Right renal cortex interstitium (tissue), 3 donors: ENCODE results near the gene EML6. TPM values are rescaled to one million over a fixed set of nuclear protein-coding genes. Genes with fewer than 3 reads are reported as not detected.

Source experiments
- DNase-seq, 3 donors: peaks; one replicate each; pipeline ENCODE4 v3.0.0-alpha.2; 2013; ENCODE audit warnings: low read depth in 3 of 3, low spot score in 2 of 3
- polyA plus RNA-seq, 3 donors: library from polyadenylated mRNA; unstranded; fragments of 120-200 nt; gene quantifications; one replicate each; pipeline ENCODE4 v1.2.1, GENCODE V29; 2013; ENCODE audit not compliant: insufficient read length in 3 of 3

The EML6 gene
- polyA plus RNA-seq, 3 donors, result 12.7 to 16.9 (median 13.3) TPM

- no peak for DNase-seq
These were observed 179.3 kb downstream of the EML6 start for GRCh38 chr2:54902763-54903162.

DNA sequence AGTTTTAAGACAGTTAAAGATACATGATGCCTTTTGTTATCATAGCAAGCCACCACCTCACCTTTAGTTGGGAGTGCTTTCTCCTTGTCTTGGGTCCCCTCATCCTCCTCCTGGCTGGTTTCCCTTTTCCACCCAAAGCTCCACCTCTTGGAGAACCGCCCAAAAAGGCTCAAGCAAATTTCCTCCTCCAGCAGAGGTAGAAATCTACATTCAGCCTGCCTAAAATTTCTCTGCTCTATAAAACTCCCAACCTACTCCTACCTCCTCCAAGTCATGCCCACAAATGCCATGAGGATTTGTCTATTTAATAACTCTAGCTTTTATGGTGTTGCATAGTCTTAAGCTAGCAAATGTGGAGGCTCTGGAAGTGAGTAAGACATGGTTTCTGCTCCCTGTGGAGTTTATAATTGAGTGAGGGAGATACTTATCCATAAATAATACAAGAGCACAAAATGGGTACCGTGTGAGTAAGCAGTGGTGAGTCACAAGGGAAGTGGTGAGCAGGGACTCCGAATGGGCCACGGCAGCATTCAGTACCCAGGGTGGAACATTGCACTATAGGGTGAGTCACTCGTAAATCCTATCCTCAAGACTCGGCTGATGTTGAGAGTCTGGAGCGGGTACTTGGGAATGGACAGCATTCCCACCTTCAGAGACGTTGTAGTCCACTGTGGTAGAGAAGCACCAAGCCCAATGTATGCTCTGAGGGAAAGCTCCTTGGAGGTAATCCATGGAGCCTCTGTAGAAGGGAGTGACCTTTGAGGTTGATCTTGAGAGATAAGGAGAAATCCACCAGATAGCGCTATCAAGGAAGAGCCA lies 180.5 kb downstream of the EML6 start:
- no peak for DNase-seq

- DNase-seq, result no peak
These were observed 181.4 kb downstream of the EML6 start for GRCh38 chr2:54904836-54905235.

GRCh38 chr2:54906716-54907115 lies 183.3 kb downstream of the EML6 start:
- no peak for DNase-seq

GRCh38 chr2:54907663-54908062 lies 184.2 kb downstream of the EML6 start:
- DNase-seq, result no peak

GRCh38 chr2:54908591-54908990 lies 185.1 kb downstream of the EML6 start:
- no peak for DNase-seq

DNA sequence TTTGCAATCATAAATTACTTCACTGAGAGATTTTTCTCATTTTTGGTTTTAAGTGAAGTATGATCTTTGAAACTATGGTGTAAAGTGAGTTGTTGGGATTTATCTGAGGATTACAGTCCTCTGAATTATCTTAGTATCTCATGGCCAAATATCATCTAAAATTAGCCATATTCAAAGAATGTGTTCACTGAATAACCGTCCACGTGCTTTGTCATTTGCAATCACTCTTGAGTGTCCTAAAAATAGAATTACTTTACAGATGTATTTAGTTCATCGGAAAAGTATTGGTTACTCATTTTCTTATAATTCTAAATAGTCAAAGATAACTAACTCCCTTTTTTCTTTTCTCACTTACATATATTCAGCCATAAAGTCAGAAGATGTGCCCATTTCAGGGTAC lies 185.5 kb downstream of the EML6 start:
- no peak for DNase-seq

DNA sequence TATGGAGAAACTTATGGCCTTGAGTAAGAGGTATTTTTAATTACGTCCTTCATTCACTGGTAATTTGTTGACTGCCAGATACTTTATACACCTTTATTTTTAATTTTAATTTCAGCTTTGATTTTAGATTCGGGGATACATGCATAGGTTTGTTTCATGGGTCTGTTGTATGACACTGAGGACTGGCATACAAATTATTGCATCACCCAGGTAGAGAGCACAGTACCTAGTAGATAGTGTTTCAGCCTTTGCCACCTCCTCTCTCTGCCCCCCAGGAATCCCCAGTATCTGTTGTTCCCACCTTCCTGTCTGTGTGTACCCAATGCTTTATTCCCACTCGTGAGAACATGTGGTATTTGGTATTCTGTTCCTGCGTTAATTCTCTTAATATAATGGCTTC lies 188.8 kb downstream of the EML6 start:
- no peak for DNase-seq

DNA sequence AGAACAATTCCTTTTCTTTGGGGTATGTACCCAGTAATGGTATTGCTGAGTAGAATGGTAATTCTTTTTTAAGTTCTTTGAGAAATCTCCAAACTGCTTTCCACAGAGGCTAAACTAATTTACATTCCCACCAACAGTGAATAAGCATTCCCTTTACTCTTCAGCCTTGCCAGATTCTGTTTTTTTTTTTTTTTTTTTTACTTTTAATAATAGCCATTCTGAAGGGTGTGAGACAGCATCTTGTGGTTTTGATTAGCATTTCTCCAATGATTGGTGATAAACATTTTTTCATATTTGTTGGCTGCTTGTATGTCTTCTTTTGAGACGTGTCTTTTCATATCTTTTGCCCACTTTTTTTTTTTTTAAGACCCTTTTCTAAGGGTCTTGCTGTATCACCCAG lies 189.4 kb downstream of the EML6 start:
- no peak for DNase-seq

DNA sequence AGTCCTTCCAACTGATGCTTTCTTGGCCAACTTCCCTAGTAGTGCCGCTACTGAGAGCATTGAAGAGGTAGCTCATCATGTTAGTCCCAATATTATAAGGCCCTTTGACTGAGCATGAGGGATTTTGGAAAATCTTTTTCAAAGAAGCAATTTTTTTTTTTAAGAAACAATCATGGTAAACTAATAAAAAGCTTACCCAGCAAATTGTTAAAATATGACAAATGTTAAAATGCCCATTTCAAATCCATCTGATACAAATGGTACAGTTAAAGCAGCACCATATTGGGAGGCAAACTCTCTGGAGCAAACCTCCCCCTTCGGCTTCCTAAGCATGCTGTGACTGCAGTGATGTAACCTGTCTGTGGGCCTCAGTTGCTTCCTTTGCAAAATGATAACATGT lies 191.2 kb downstream of the EML6 start:
- DNase-seq, result no peak

DNA sequence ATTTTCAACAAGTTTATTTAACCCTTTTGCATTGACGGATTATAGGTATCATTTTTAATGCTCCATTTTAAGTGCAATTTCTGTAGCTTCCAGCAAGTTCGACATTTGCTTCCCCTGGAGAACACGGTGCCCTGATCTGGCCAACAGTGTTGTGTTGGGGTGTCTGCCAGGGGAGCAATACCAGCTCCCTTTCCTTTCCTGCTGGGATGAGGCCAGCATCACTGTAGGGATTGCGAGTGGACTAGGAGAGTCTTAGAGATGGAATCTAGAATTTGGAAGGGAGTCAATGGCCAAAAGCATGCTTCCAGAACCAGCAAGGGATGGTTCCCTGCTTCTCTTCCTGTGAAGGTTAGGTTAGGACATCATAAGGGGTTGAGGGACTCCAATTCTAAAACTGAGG lies 191.6 kb downstream of the EML6 start:
- DNase-seq, result no peak

DNA sequence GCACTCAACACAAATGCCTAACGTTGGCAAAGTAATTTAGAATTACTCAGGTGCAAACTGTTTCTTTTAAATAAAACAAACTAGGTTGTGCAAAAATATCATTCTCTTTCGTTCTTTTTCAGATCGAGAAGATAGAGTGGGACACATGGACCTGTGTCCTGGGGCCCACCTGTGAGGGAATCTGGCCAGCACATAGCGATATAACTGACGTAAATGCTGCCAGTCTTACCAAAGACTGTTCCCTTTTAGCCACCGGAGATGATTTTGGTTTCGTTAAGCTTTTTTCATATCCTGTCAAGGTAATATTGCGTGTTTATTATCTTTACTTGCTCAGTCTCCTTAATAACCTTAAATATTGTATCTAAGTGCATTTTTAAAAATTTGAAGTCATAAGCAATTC lies 193.2 kb downstream of the EML6 start:
- DNase-seq, result no peak

- no peak for DNase-seq
These were observed 195.3 kb downstream of the EML6 start for GRCh38 chr2:54918647-54919280.

DNA sequence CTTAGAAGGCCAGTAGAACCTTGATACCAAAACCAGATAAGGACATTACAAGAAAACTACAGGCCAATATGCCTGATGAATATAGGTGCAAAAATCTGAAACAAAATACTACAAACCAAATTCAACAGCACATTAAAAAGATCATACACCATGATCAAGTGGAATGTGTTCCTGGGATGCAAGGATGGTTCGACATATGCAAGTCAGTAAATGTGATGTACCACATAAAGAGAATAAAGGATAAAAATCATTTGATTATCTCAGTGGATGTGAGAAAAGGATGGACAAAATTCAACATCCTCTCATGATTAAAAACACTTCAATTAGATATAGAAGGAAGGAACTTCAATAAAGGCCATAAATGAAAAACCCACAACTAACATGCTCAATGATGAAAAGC lies 197.2 kb downstream of the EML6 start:
- no peak for DNase-seq

- no peak for DNase-seq
These were observed 200.7 kb downstream of the EML6 start for GRCh38 chr2:54924121-54924520.

DNA sequence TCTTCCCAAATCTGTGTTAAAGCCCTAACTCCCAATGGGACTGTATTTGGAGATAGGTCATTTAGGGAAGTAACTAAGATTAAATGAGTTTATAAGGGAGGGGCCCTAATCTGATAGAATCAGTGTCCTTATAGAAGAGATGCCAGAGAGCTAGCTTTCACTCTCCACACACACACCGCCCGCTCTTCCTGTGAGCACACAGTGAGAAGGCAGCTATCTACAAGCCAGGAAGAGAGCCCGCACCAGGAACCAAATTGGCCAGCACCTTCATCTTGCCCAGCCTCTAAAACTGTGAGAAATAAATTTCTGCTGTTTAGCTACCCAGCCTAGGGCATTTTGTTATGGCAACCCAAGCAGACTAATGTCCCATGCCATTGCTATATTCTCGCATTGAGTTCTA lies 201.6 kb downstream of the EML6 start:
- DNase-seq, result no peak

DNA sequence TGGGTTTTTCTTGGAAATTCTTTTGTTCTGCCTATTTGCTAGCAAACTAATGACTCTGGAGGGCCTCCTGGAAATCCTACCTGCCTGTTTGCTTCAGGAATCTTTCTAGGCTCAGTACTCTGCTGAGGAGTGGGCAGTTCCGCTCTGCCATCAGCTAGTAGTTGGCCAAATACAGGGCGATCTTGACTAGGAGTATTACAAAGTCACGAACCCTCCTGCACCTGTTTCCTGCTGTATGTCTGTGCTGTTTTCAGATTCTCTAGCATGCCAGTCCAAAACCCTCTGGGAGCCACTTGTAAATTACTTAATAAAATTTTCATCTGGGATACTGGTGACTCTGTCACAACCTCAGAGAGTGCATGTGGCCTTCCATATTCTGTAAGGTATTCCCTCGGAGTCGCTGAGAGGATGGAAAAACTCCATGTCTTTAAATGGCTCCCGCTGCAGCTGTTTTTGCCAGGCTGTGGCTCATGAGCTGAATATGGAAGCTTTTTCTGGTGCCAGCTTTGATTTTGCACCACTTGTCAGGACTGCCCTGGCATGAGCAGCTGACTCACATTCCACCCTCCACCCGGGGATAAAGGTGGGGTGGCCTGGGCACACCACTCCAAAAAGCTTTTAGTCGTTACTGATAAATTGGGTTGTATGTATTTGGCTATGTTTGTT lies 203.8 kb downstream of the EML6 start:
- no peak for DNase-seq

GRCh38 chr2:54927751-54928615 lies 204.5 kb downstream of the EML6 start:
- DNase-seq, result no peak

DNA sequence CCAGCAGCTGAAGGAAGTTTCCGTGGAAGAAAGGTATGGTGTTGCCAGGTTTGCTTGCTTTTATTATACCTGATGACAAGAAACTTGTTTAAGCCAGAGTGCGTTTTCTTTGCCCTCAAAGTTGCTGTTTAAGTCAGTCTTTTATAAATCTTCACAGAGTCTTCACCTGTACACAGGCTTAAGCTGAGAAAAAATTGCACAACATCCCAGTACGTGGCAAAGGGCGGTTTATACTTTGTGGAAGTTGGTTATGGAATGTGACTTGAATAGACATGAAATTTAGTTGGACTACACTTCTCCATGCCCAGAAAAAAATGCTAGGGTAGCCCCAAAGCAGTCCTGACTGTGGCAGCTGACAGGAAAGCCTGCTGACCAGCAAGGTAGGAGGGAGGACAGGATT lies 205.3 kb downstream of the EML6 start:
- no peak for DNase-seq

GRCh38 chr2:54931473-54931872 lies 208.0 kb downstream of the EML6 start:
- DNase-seq, result no peak

- no peak for DNase-seq
These were observed 211.9 kb downstream of the EML6 start for GRCh38 chr2:54935389-54935788.
